CD4-positive, alpha-beta T cell treated with Interleukin-15 for 4 hours (primary cell): ENCODE results near the gene ZMYND11.
"Not testable (repeated sequence)": the region's sequence is repeated elsewhere in the genome, so short reads cannot be mapped to it uniquely, and the experiment has no call there.

Source experiments
- DNase-seq: peaks from one replicate; pipeline ENCODE4 v3.0.0-alpha.2; 2020; ENCODE audit warnings: low spot score

The ZMYND11 gene

GRCh38 chr10:246431-246830 lies 111.2 kb downstream of the ZMYND11 start:
- DNase-seq = no peak

GRCh38 chr10:247480-247879 lies 112.2 kb downstream of the ZMYND11 start:
- no peak for DNase-seq

GRCh38 chr10:248307-248706 lies 113.1 kb downstream of the ZMYND11 start:
- no peak for DNase-seq

GRCh38 chr10:251982-252582 lies 116.8 kb downstream of the ZMYND11 start:
- no peak for DNase-seq

- no peak for DNase-seq
These were observed 125.7 kb downstream of the ZMYND11 start for GRCh38 chr10:260819-261429.

GRCh38 chr10:264160-265073 lies 129.2 kb downstream of the ZMYND11 start:
- DNase-seq = not testable (repeated sequence)

GRCh38 chr10:265074-265440 lies 129.8 kb downstream of the ZMYND11 start:
- DNase-seq = not testable (repeated sequence)

GRCh38 chr10:265816-266588 lies 130.7 kb downstream of the ZMYND11 start:
- not testable (repeated sequence) for DNase-seq

- no peak for DNase-seq
These were observed 131.7 kb downstream of the ZMYND11 start for GRCh38 chr10:266974-267425.

- DNase-seq = no peak
These were observed 132.4 kb downstream of the ZMYND11 start for GRCh38 chr10:267705-268104.

- DNase-seq = no peak
These were observed 134.3 kb downstream of the ZMYND11 start for GRCh38 chr10:269440-270074.

- no peak for DNase-seq
These were observed 135.9 kb downstream of the ZMYND11 start for GRCh38 chr10:271201-271600.

GRCh38 chr10:271722-272121 lies 136.5 kb downstream of the ZMYND11 start:
- DNase-seq = no peak

GRCh38 chr10:273088-273487 lies 137.8 kb downstream of the ZMYND11 start:
- DNase-seq = no peak

- no peak for DNase-seq
These were observed 139.6 kb downstream of the ZMYND11 start for GRCh38 chr10:274866-275265.

GRCh38 chr10:275680-276079 lies 140.4 kb downstream of the ZMYND11 start:
- DNase-seq = no peak

- DNase-seq = no peak
These were observed 142.7 kb downstream of the ZMYND11 start for GRCh38 chr10:277963-278362.

- no peak for DNase-seq
These were observed 143.5 kb downstream of the ZMYND11 start for GRCh38 chr10:278707-279106.

- no peak for DNase-seq
These were observed 144.0 kb downstream of the ZMYND11 start for GRCh38 chr10:279232-279631.

- DNase-seq = no peak
These were observed 144.4 kb downstream of the ZMYND11 start for GRCh38 chr10:279655-280054.

GRCh38 chr10:282294-283139 lies 147.3 kb downstream of the ZMYND11 start:
- no peak for DNase-seq
